PFSK-1 (cell line): ENCODE measurements around the gene CEP41.

Experiments used
- FOXP2 ChIP-seq: optimal IDR thresholded peaks from 2 replicates; pipeline ENCODE3; 2011; ENCODE audit warnings: borderline replicate concordance, control low read depth, inconsistent platforms; ENCODE audit not compliant: insufficient read depth; ENCODE audit errors: extremely low read length, extremely low read depth
- POLR2AphosphoS5 ChIP-seq: IDR thresholded peaks from 2 replicates; pipeline ENCODE4 v1.6.1; 2012; ENCODE audit warnings: low read depth, mild to moderate bottlenecking, control low read depth, low read length, moderate library complexity
- TAF1 ChIP-seq: IDR thresholded peaks from 2 replicates; pipeline ENCODE4 v1.6.1; 2012; ENCODE audit warnings: low read length, control low read depth, borderline replicate concordance; ENCODE audit not compliant: insufficient read depth
- TF ChIP-seq, protein P1 (sequence below), 2 experiments: IDR thresholded peaks; 2 replicates each; pipeline versions ENCODE4 v1.6.1 to v1.8.0; 2011 to 2012; ENCODE audit warnings: low read depth in 2 of 2, low read length in 2 of 2, control low read depth in 1 of 2, inconsistent platforms in 1 of 2, mild to moderate bottlenecking in 1 of 2, moderate library complexity in 1 of 2; ENCODE audit not compliant: insufficient read depth in 1 of 2

GRCh38 chr7:130344271-130344866 is 96.4 kb downstream of the CEP41 start, which contains the start of gene CPA5:
- TF ChIP-seq POLR2AphosphoS5 = no peak
- TF ChIP-seq, protein P1, sequence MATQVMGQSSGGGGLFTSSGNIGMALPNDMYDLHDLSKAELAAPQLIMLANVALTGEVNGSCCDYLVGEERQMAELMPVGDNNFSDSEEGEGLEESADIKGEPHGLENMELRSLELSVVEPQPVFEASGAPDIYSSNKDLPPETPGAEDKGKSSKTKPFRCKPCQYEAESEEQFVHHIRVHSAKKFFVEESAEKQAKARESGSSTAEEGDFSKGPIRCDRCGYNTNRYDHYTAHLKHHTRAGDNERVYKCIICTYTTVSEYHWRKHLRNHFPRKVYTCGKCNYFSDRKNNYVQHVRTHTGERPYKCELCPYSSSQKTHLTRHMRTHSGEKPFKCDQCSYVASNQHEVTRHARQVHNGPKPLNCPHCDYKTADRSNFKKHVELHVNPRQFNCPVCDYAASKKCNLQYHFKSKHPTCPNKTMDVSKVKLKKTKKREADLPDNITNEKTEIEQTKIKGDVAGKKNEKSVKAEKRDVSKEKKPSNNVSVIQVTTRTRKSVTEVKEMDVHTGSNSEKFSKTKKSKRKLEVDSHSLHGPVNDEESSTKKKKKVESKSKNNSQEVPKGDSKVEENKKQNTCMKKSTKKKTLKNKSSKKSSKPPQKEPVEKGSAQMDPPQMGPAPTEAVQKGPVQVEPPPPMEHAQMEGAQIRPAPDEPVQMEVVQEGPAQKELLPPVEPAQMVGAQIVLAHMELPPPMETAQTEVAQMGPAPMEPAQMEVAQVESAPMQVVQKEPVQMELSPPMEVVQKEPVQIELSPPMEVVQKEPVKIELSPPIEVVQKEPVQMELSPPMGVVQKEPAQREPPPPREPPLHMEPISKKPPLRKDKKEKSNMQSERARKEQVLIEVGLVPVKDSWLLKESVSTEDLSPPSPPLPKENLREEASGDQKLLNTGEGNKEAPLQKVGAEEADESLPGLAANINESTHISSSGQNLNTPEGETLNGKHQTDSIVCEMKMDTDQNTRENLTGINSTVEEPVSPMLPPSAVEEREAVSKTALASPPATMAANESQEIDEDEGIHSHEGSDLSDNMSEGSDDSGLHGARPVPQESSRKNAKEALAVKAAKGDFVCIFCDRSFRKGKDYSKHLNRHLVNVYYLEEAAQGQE (IDR thresholded peaks at IDR 0.05; ENCODE audit: insufficient read depth in 1 of 2, low read depth in 2 of 2, low read length in 2 of 2) = no peak
- TF ChIP-seq TAF1 = no peak
- no peak for TF ChIP-seq FOXP2
